Astrocyte (in vitro differentiated cells and primary cell): ENCODE measurements around the gene CDH22.

Source experiments
- CTCF ChIP-seq: IDR thresholded peaks from 2 replicates; pipeline ENCODE4 v1.5.1; 2011; ENCODE audit warnings: low read depth, mild to moderate bottlenecking, inconsistent platforms, low read length, moderate library complexity; ENCODE audit not compliant: insufficient read depth
- EZH2 ChIP-seq: IDR thresholded peaks from 2 replicates; pipeline ENCODE4 v1.6.1; 2012; ENCODE audit warnings: mild to moderate bottlenecking, low read length, inconsistent platforms; ENCODE audit not compliant: insufficient read depth

- TF ChIP-seq EZH2, result no peak
- TF ChIP-seq CTCF, result no peak
These were observed 22.6 kb upstream of the CDH22 start for GRCh38 chr20:46330831-46331371.
